ENCODE results near the gene KLRB1.

GRCh38 chr12:9597365-9597764 is 10.4 kb downstream of the KLRB1 start:
- TF ChIP-seq CTCF (conservative IDR thresholded peaks at IDR 0.05; ENCODE audit: low read depth, low read length), result no peak
- TF ChIP-seq EZH2 (IDR thresholded peaks at IDR 0.05; ENCODE audit: low read length, unreplicated experiment), result no peak

Data from PC-3 (cell line).